GM20000 (cell line): ENCODE results near the gene FAM83B.

Source experiments
- DNase-seq: peaks from one replicate; pipeline ENCODE4 v3.0.0; 2012; ENCODE audit warnings: low spot score
- CTCF ChIP-seq: IDR thresholded peaks from 2 replicates; pipeline ENCODE4 v1.5.1; 2012; ENCODE audit warnings: mild to moderate bottlenecking, control low read depth; ENCODE audit errors: extremely low read depth, missing control alignments

Gene FAM83B

GRCh38 chr6:54910921-54911320 lies 64.3 kb downstream of the FAM83B start:
- no peak for DNase-seq
- no peak for TF ChIP-seq CTCF

GRCh38 chr6:54913211-54913610 lies 66.6 kb downstream of the FAM83B start:
- no peak for TF ChIP-seq CTCF
- DNase-seq, result no peak

- DNase-seq, result no peak
- no peak for TF ChIP-seq CTCF
Measured at GRCh38 chr6:54916858-54917257, 70.3 kb downstream of the FAM83B start.

DNA sequence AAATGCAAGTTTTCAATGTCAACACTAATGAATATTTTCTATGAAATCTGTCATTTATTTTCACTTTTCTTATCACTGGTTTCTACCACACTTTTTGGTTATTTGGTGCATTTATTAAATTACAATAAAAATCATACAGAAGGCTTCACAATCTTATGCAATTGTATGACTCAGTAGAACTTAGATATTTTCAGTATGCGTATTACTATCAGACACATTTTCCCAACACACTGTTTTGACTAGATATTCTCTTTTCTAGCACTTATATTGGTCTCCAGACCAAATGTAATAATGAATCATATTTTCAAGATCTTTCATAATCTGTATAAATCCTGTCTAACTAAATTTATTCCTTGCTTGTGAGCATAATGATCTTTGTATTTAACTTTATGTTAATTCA lies 74.1 kb downstream of the FAM83B start:
- TF ChIP-seq CTCF, result no peak
- DNase-seq, result no peak

DNA sequence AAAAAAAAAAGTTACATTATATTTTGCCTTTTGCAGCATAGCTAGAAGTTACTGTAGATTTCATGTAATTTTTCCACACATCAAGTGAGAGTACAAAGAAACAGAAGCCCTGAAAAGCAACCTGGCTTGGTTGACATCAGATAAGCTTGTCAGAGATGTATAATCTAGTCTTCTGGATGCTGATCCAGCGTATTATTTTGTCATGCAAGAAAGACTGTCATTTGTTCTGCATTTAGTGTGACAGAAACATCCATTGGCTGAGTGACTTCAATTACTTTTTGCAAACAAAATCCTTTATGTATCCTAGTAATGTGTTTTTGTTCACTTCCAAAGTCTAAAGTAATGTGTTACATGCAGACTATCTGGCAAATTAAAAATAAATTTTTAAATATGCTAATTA lies 75.3 kb downstream of the FAM83B start:
- DNase-seq, result no peak

DNA sequence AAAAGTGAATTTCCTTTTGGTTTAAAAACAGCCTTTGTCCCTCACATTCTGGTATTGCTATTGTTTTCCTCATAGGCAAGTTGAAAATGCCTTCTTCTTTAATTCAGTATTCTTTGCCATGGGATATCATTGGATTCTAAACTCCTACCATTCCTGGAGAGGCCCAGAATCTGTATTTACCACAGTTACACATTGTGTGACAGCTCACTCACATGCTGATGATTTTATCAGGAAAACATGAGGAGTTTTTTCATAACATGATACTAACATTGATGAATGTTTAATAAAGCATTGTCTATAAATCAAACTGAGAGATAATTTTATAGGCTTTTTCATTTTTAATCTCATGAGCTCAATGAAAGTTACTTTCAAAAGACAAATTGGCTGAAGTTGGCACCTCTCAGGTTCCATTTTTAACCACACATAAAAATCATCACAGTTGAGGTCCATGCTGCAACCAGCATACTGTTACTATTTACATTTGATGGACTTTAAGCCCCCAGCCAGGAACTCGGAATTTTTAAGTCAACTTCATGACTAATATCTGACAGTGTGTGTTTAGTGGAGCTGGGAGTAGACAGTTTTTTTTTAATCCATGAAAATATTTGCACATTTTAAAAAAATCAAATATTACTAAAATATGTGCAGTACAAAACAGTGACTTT lies 82.8 kb downstream of the FAM83B start:
- no peak for DNase-seq

More for the DNA sequence above, 75.3 kb downstream of the FAM83B start:
- TF ChIP-seq CTCF, result no peak

GRCh38 chr6:54932622-54933021 lies 86.1 kb downstream of the FAM83B start:
- no peak for DNase-seq

More for the DNA sequence above, 82.8 kb downstream of the FAM83B start:
- no peak for TF ChIP-seq CTCF

More at GRCh38 chr6:54932622-54933021, 86.1 kb downstream of the FAM83B start:
- TF ChIP-seq CTCF, result no peak
